ENCODE measurements around the gene TJP1.
"Not testable (repeated sequence)": the region's sequence is repeated elsewhere in the genome, so short reads cannot be mapped to it uniquely, and the experiment has no call there.

TJP1 gene

GRCh38 chr15:29792426-29793159, 29.7 kb downstream of the TJP1 start:
- DNase-seq: no peak

GRCh38 chr15:29790607-29791006, 31.7 kb downstream of the TJP1 start:
- no peak for DNase-seq

GRCh38 chr15:29789871-29790270, 32.4 kb downstream of the TJP1 start:
- DNase-seq: no peak

DNA sequence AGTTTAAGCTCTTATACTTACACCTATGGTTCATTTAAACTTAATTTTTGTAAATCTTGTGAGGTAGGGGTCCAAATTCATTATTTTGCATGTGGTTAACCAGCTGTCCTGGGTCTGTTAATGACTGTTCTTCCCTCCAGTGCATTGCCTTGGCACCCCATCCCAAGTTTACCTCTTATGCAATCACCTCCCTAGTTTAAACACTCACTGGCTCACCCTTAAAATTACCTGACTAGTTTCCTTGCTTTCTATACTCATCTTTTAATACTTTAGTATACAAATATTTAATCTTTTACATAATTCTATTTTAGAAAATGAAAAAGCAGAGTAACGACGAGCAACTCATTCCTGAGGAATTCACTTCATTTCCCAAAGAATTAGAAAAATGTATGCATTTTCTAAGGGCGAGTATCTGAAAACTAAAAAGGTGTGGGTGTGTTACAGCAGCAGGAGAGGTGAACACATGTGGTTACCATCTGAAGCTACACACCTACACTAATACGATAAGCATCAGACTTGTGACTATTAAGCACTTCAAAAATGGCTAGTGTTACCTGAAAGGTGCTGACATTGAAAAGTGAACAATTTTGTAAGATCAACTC, 33.7 kb downstream of the TJP1 start:
- DNase-seq: no peak

DNA sequence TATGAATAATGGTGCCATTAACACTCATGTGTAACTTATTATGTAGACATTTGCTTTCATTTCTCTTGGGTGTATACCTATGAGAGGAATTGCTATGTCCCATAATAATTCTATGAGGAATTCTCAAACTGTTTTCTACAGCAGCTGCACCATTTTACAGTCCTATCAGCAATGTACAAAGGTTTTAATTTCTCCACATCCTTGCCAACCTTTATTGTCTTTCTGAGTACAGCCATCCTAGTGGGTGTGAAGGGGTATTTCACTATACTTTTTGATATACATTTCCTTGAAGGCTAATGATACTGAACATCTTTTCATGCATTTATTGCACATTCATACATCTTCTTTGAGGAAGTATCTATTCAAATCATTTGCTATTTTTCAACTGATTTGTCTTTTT, 34.5 kb downstream of the TJP1 start:
- no peak for DNase-seq

- no peak for DNase-seq
These were observed 36.6 kb downstream of the TJP1 start for GRCh38 chr15:29785642-29786041.

DNA sequence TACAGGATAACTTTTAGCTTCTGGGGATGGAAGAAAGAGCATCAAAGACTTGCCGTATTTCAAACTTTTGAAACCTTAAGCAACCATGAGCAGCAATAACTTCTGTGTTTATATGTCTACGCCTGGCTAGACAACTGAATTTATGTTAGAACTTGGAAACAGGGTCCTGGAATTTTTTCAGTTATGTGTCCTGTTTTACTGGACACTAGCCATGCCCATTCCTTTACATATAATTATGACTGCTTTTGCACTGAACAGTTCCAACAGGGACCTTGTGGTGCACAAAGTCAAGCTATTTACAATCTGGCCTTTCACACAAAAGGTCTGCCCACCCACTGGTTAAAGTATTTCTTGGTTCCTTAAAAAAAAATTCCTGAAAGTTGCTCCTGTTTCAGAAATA, 37.1 kb downstream of the TJP1 start:
- DNase-seq: no peak

DNA sequence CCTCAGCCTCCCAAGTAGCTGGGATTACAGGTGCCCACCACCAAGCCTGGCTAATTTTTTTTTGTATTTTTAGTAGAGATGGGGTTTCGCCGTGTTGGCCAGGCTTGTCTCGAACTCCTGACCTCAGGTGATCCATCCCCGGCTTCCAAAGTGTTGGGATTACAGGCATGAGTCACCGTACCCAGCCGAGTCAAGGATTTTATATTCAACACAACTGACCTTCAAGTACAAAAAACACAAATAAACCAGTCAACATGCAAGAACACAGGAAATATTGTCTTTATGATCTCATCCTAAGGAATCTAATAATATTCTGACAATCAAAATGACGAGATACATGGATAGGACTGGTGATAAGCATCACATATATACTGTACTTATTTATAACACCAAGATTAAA, 37.9 kb downstream of the TJP1 start:
- DNase-seq: no peak

DNA sequence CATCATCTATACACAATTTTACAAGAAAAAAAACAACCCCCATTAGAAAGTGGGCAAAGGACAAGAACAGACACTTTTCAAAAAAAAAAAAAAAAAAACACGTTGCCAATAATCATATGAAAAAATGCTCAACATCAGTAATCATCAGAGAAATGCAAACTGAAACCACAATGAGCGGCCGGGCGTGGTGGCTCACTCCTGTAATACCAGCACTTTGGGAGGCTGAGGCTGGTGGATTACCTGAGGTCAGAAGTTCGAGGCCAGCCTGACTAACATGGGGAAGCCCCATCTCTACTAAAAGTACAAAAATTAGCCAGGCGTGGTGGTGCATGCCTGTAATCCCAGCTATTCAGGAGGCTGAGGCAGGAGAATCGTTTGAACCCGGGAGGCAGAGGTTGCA, 39.5 kb downstream of the TJP1 start:
- not testable (repeated sequence) for DNase-seq

DNA sequence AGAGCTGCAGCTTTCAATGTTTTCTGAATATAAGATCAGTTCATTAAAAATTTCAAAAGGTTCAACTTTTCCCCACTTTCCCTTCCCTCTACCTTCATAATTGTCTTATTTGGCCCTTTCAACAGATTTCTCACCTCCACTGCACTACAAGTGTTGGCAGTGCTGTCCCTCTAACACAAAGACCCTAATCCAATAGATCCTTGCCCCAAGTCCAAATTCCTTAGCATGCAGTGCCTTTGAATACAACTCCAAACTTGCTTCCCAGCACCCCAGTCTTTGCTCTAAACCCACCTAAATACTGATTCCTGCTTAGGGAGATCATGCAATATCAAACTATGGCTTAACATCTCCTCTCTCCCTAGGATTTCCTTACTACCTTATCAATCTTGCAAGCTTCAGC, 43.9 kb downstream of the TJP1 start:
- no peak for DNase-seq

DNA sequence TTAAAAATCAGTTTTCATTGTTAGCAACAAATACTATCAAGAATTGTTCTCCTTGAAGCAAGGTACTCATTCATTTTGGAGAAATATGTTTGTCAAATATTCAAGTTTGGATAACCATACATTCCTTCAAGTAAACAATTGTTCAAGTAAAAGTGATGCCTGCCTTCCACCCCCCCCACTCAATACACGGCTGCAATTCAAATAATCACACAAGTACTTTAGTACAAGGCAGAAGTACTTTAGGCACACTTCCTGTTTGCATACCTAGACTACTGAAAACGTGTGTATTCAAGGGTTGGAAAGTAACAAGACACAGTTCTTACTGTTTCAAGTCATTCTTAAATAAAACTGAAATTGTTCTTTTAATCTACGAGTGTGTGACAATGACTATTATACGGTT, 45.4 kb downstream of the TJP1 start:
- no peak for DNase-seq

- DNase-seq: no peak
These were observed 47.4 kb downstream of the TJP1 start for GRCh38 chr15:29774900-29775299.

DNA sequence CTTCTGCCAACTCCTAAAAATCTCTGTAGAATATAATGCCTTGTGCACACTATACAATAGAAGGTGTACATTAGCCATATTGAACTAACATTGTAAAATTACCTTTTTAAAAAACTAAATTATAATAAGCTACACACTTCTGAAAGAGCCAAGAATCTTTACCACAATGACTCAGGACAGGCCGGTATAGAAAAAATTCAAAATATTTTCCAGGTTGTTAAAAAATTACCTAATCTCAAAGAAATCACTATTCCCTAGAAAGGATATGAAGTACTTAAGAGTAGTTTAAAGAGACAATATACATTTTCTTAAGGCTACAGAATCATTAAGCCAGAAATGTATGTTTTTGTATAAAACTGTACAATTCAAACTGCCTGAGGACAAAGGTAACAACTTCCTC, 48.5 kb downstream of the TJP1 start:
- no peak for DNase-seq

DNA sequence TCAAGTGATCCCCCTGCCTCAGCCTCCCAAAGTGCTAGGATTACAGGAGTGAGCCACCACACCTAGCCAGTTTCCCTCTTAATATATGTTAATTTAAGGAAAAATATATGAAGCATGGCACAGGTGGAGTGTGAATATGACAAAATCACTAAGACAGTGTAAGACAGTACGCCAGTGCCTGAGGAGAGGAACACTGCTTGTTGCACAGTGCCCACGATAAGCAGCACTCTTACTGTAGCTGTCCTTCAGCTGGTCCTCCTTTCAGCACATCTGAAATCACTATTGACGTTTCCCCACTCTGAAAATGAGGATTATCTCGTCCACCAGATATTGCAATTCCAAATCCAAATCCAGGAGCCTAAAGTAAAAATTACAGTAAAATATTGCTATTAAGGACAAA, 49.3 kb downstream of the TJP1 start:
- no peak for DNase-seq

GRCh38 chr15:29770796-29771195, 51.5 kb downstream of the TJP1 start:
- DNase-seq: no peak

DNA sequence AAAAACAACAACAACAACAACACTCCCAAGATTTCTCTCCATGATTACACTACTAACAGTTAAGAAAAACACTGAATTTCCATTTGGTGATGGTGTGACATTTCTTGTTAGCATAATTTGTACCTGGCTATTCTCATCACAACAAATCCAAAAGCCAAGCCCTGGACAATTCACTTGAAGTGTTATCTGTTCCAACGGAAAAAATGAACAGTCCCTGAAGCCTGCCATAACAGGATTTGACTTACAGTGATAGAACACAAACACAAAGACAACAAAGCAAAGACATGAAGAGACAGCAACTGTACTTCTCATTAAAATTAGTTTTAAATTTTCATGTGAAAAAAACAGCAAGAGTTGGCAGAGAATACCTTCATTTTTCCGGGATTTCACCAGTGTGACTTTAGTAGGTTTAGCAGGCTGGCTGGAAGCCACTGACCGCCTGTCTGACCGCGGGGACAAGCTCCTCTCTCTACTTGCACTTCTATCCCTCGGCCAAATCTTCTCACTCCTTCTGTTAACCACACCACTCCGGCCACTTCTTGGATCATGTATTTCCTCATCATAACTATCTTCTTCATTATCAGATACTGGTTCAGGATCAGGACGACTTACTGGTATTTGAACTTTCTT, 56.3 kb downstream of the TJP1 start:
- DNase-seq: no peak

DNA sequence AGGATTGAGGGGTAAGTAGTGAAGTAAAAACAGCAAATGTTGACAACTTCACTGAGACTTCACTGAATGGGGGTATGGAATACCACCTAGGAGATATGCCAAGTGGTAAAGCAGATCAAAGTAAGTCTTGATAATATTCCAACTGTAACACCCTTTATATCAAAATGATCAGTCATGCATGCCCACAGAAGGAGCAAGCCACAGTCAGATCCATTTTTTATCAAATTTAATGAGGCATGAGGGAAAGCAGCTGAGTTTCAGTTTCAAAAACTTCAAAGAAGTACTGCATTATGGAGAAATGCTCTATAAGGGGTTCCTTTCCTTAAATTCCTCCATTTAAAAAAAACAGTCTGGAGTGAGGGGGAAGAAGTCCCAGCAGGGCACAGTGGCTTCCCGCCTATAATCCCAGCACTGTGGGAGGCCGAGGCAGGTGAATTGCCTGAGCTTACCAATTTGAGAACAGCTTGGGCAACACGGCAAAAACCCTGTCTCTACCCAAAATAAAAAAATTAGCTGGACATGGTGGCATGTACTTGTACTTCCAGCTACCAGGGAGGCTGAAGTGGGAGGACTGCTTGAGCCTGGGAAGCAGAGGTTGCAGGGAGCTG, 56.9 kb downstream of the TJP1 start:
- DNase-seq: no peak

DNA sequence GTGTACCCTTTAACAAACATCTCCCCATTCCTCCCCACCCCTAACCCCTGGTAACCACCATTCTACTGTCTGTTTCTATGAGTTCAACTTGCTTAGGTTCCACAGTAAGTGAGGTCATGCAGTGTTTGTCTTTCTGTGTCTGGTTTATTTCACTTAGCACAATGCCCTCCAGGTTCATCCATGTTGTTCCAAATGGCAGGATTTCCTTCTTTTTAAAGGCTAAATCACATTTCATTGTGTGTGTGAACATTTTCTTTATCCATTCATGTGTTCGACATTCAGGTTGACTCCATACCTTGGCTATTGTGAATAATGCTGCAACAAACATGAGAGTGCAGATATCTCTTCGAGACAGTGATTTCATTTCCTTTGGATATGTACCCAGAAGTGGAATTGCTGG, 62.7 kb downstream of the TJP1 start:
- DNase-seq: no peak

DNA sequence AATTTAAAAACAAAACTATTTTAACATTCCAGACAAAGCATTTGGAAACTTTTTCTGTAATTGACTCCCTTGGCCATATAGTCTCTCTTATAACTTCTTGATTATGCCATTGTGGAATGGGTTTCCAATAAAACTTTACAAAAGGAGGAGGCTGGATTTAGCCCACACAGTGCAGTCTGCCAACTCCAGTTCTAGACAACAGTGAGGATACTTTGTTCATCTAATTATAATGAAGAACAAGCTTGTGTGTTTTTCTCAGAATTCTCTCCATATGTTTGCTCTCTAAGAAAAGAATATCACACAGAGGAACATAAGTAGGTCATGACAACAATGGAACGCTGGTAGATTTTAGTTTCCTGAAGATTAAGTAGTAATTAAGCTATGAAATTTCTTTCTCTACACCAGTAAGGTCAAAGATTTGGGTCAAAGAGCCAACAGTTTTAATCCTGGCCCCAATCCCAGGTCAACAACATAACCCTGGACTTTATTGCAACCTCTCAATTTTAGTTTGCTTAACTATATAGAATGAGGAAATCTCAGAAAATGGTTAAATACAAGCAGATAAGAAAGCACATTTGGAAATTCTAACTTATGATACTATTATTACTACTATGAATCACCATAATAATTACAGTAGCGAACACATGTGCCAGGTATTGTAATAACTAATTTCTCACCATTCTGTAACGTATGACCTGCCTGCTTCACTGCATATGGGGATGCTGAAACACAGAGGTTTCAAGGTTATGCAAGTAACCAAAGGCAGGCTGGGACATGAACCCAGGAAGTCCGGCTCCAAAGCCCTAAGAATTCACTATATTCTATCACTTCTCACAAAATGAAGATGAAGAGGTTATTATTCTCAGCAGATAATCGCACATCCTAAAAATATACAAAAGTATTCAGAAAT, 65.7 kb downstream of the TJP1 start:
- DNase-seq: no peak

GRCh38 chr15:29754009-29754408, 68.3 kb downstream of the TJP1 start:
- not testable (repeated sequence) for DNase-seq

GRCh38 chr15:29753506-29753905, 68.8 kb downstream of the TJP1 start:
- no peak for DNase-seq

- no peak for DNase-seq
These were observed 71.5 kb downstream of the TJP1 start for GRCh38 chr15:29750754-29751153.
